ENCODE data around the gene RHOD. TPM values are rescaled to one million over a fixed set of nuclear protein-coding genes. Genes with fewer than 3 reads are reported as not detected.

The RHOD gene
- total and polyA plus RNA-seq, 7 donors, result 9.7 to 56.5 (median 20.9) TPM

DNA sequence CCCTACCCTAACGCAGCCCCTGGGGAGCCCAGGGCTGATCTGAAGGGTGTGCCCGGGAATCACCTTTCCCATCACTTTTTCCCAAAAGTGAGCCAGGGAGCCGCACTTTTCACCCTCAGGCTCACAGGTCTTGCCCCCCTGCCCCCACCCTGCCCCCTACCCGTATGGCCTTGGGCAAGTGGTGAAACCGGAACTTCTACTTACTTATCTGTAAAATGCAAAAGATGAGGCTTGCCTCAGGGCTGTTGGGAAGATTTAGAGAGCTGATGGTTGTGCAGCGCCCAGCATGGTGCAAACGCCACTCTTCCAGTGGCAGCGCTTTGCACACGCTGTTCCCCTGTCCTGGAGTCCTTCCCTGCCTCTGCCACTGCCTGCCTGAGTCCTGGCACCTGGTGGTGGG lies 25.7 kb upstream of the RHOD start:
- no peak overlapping the region for H3K27ac ChIP-seq
- intact Hi-C loops (cut with DNase I), result no loop called here
- no peaks in the 10 kb centered on the region for H3K27me3 ChIP-seq (ENCODE audit: insufficient read depth in 3 of 3, low read length in 2 of 3)
- H3K36me3 ChIP-seq (ENCODE audit: insufficient read depth in 1 of 2, low read depth in 1 of 2), result no peaks in the 10 kb centered on the region
- no peak for ATAC-seq
- 74 to 84% (median 82%) methylated on average over 9 of the region's 9 CpGs for WGBS, 3 donors
- no peaks in the 10 kb centered on the region for H3K4me1 ChIP-seq
- TF ChIP-seq, protein P1, sequence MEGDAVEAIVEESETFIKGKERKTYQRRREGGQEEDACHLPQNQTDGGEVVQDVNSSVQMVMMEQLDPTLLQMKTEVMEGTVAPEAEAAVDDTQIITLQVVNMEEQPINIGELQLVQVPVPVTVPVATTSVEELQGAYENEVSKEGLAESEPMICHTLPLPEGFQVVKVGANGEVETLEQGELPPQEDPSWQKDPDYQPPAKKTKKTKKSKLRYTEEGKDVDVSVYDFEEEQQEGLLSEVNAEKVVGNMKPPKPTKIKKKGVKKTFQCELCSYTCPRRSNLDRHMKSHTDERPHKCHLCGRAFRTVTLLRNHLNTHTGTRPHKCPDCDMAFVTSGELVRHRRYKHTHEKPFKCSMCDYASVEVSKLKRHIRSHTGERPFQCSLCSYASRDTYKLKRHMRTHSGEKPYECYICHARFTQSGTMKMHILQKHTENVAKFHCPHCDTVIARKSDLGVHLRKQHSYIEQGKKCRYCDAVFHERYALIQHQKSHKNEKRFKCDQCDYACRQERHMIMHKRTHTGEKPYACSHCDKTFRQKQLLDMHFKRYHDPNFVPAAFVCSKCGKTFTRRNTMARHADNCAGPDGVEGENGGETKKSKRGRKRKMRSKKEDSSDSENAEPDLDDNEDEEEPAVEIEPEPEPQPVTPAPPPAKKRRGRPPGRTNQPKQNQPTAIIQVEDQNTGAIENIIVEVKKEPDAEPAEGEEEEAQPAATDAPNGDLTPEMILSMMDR (IDR thresholded peaks at IDR 0.05), result no peak
- DNase-seq, result no peak
- no peak overlapping the region for H3K4me3 ChIP-seq
- no peaks in the 10 kb centered on the region for H3K9me3 ChIP-seq

DNA sequence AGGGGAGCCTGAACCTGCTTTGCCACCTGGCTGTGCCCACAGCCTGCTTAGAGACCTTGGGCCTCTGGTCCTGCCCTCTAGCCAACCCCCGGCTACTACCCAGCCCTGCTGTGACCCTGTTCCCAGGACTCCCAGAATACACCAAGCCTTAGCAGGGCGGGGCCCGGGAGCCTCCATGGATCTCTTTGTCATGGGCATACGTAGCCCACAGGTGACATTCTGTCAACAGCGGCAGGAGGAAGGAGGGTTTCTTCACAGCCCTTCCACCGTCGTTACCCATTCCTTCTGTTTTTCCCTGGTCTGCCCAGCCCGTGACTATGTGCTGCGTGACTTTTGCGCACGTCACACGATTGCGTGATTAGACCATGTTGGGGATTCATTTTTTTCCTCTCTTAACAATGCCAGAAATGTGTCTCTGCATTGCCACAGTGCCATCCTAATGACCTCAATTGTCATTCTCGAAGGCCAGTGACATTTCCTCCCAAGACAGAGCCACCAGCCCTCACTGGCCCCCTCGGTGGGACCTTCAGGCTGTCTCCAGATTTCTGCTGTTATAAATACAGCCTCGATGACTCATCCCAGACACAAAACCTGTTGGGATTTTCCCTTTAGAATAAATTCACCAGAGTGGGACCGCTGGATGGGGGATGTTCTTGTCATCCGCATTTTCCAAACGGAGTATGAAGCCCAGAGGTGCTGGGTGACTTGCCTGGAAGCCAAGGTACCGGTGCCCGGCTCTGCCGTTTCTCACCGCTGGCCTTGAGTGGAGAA lies 24.7 kb upstream of the RHOD start:
- Histone ChIP-seq H3K36me3 (ENCODE audit: insufficient read depth in 1 of 2, low read depth in 1 of 2) (no peaks in the 10 kb centered on the region), H3K4me1 (no peaks in the 10 kb centered on the region), H3K4me3 (no peak overlapping the region), H3K9me3 (no peaks in the 10 kb centered on the region), H3K27ac (no peak overlapping the region), H3K27me3 (ENCODE audit: insufficient read depth in 3 of 3, low read length in 2 of 3) (no peaks in the 10 kb centered on the region)
- intact Hi-C loops (cut with DNase I), result no loop called here
- ATAC-seq, result no peak
- TF ChIP-seq, protein P1 (IDR thresholded peaks at IDR 0.05), result no peak
- DNase-seq, result no peak
- 76 to 79% (median 79%) methylated on average over 23 of the region's 23 CpGs for WGBS, 3 donors

DNA sequence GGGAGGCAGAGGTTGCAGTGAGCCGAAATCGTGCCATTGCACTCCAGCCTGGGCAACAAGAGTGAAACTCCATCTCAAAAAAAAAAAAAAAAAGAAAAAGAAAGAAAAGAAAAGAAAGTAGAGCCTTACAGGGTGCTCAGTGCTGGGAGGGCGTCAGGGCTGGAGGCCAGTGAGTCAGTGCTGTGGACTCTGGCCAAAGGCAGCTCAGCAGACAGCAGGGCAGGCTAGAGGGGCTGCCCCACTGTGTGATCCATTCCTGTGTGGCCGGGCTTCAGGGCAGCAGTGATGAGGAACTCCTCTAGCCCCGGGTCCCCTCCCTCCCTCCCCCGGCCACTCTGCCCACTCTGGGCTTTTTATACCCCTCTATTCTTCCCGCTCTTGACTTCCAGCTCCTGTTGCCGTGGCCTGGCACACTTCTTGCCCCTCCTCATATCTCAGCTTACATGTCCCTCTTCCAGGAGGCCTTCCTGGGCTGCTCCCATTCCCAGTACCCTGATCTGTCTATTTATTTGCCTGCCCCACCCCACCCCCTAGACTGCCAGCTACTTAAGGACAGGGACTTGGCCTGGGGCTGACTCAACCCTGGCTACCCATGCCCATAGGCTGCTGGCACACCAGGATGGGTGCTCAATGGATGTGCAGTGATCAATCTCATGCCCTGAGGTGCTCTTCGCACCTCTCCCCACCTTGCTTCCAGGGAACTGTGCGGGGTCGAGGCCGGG lies 23.7 kb upstream of the RHOD start:
- intact Hi-C loops (cut with DNase I), result no loop called here
- WGBS, 3 donors, result 66 to 81% (median 70%) methylated on average over 11 to 12 of the region's 12 CpGs
- TF ChIP-seq, protein P1 (IDR thresholded peaks at IDR 0.05), result no peak
- ATAC-seq, result peak; percentile 56 to 71 (median 61)
- no peak overlapping the region for H3K27ac ChIP-seq
- H3K36me3 ChIP-seq (ENCODE audit: insufficient read depth in 1 of 2, low read depth in 1 of 2), result no peaks in the 10 kb centered on the region
- H3K4me3 ChIP-seq, result no peak overlapping the region
- no peaks in the 10 kb centered on the region for H3K4me1 ChIP-seq
- H3K27me3 ChIP-seq (ENCODE audit: insufficient read depth in 3 of 3, low read length in 2 of 3), result no peaks in the 10 kb centered on the region
- H3K9me3 ChIP-seq, result no peaks in the 10 kb centered on the region
- peak in 1 of 2 donors; percentile 57 for DNase-seq

DNA sequence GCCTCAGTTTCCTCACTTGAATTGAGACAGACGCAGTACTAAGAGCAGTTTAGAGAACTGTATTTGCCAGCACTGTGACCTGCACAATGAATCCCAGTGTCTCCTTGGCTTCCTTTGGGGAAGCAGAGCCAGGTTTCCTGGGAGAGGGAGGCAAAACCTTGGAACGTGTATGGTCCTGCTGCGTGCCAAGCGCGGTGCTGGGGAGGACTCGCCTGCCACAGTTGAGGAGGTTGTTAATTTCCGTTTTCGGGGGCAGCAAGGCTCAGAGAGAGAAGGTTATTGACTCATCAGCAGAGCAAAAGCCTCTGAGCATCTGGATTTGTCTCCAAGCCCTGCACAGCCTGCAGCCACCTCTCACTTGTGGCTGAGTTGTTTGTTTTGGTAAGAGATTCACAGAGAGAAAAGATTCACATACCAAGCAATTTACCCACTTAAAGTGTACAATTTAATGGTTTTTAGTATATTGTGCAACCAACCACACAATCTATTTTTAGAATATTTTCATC lies 22.9 kb upstream of the RHOD start:
- H3K27me3 ChIP-seq (ENCODE audit: insufficient read depth in 3 of 3, low read length in 2 of 3), result no peaks in the 10 kb centered on the region
- DNase-seq, result no peak
- TF ChIP-seq, protein P1 (IDR thresholded peaks at IDR 0.05), result no peak
- H3K4me3 ChIP-seq, result no peak overlapping the region
- intact Hi-C loops (cut with DNase I), result no loop called here
- H3K4me1 ChIP-seq, result no peaks in the 10 kb centered on the region
- H3K36me3 ChIP-seq (ENCODE audit: insufficient read depth in 1 of 2, low read depth in 1 of 2), result no peaks in the 10 kb centered on the region
- H3K27ac ChIP-seq, result no peak overlapping the region
- WGBS, 3 donors, result 44 to 68% (median 45%) methylated on average over 8 of the region's 8 CpGs
- no peak for ATAC-seq
- H3K9me3 ChIP-seq, result no peaks in the 10 kb centered on the region

Measured in psoas muscle (tissue), 8 donors.